Amniotic epithelial cell (primary cell): ENCODE data around the gene DCDC1.

ENCODE experiments used
- DNase-seq: peaks from one replicate; pipeline ENCODE4 v3.0.0-alpha.2; 2010; ENCODE audit warnings: low read depth

Gene DCDC1

DNA sequence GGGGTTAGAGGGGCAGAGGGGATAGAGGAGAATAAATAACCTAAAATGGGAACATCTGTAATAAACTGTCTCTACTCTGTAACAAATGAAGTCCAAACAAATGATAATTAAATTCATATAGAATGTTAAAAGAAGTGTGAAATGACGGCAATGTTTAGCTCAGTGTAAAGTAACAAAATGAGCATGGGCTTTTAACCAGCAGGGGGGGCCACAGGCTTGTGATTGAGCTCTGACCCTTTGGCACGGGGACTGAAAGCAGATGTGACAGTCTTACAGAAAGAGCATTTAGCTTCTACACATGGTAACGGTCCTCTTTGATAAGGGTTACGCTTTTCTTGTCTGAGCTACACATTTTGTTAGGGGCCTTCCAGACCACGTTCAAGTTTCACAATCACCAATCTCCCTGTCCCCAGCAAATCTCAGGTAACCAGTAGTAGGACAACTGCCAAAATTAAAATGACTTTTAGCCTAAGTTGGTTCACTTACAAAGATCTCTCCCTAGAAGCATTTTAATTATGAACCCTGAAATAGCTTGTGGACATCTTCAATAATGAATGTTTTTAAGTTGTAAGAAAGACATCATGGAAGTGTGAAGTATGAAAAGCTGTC lies 262.5 kb downstream of the DCDC1 start:
- peak; percentile 27 for DNase-seq

DNA sequence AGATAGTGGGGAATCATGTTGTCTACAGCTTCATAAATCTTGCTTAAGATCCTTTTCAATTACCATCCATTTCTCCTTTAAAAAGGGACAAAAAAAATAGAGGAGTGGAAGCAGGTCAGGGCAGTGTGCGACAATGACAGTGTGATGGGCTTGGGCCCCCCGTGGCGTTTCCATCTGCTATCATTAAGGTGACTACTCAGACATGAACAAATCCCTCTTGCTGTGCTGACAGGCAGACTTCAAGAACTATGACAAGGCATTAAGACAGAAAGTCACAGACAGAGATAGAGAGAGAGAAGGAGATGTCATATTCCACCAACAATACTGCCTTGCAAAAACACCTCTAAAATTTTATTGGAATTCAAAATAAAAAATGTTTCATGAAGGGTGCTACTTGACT lies 263.2 kb downstream of the DCDC1 start:
- DNase-seq, result no peak

DNA sequence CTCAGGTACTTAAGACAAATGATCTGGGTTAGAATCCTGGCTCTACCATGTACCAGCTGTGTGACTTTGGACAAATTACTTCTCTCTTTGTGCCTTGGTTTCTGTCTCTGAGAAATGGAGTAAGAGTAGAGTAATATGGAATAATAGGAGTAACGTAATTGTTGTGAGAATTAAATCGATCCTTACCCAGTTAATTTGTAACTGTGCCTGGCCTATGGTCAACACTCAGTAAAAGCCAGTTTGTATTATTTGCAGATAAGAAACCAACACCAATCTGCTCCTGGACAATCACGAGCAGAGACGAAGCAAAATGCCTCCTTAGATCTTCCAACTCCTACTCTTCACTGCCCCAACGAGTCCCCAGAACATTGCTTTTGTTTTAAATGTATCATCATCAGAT lies 266.7 kb downstream of the DCDC1 start:
- no peak for DNase-seq

DNA sequence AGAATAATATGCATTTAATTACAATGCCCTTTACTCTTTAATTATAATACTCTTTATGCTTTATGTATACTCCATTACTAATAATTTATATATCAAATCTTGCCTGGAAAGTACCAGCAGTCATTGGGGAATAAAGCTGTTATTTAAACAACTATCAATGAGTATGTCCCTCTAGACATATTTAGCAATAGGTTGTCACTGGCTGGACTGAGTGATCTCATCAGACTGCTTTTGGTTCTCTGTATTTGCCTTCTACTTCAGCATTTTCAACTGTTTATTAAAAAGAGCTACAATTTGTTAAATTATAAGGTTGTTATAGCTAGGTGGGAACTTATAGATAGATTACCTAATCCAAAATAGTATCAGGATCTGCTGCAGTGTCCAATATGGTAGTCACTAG lies 267.2 kb downstream of the DCDC1 start:
- no peak for DNase-seq

DNA sequence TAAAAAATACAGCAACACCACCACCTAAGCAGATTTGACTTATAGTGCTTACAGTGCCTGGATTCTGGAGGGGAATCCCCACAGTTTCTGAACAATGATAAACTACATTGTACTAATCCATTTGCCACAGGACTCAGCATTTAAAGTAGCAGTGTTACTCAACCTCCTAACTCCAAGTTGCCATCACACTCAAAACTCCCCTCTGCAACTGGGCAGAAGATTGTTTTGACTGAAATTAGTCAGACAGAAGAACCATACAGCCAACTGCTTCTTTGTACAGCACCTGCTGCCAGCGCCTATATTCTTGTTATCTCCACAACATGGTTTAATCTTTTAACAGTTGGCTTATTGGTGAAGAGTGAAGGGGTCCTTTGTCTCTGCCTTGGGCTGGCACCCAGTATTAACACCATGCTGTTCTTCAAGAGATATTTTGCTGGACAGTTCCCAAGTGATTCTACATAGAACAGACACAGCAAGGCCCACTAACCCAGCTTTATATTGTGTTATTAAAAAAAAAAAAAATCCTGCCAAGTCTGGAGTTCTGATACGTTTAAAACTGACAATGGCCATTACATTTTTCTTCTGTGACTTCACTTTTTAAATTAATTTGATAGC lies 273.2 kb downstream of the DCDC1 start:
- no peak for DNase-seq

DNA sequence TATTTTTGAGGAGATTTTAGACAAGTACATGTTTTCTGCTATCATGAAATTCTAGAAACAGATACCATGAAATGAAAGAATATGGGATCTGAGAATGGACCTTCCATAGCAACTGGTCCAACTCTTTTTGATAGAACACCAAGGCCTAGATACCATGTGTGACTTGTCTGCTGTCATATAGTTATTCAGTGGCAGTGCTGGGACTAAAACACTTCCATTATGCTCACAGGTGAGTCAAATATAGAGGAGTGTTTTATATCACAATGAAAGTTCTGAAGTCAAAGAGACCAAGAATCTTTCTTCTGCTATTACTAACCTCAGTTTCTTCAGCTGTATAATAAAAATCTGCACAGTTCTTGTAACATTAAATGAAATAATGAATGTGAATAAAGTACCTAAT lies 276.9 kb downstream of the DCDC1 start:
- no peak for DNase-seq

DNA sequence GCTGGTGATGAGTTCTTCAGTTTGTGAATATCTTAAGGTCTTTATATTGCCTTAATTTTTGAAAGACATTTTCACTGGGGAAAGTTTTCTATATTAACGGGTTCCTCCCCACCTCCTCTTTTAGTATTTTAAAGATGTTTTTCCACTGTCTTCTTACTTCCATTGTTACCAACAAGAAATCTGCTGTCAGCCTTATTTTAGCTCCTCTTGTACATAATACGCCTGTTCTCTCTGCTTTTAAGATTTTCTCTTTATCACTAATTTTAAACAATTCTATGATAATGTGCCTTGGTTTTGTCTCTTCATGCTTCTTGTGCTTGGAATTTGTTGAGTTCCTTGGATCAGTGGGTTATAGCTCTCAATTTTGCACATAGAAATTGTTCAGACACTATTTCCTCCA lies 280.4 kb downstream of the DCDC1 start:
- no peak for DNase-seq

DNA sequence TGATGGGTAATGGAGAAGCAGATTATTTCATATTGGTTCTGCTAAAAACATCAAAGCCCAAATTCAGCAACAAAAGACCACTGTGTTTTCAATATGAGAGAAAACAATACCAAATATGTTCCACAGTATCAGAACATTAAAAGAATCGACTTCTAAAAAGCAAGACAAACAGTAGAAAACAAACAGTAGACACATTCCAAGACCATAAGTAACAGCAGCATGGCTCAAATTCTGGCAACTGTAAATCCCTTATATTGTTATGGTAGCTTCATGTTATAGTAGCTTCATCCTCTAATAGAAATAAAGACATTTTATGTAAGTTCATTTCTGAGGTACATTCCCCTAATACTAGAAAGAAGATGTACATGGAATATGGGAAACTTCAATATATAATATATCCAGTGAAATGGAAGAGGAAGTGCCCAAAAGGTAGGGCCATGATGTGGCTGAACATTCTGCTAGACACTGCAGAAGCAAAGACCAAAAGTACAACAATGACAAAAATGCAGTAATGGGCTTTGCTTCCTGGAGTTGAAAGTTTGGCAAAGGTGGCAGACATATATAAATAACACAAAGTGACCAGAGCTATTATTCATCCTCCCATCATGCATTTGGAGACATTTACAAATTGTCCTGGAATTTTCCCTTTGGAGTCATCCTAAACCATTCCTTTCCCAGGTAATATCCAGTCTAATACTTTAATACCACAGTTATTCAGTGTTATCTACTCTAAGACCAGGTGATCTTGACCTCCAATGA lies 299.9 kb downstream of the DCDC1 start:
- no peak for DNase-seq

DNA sequence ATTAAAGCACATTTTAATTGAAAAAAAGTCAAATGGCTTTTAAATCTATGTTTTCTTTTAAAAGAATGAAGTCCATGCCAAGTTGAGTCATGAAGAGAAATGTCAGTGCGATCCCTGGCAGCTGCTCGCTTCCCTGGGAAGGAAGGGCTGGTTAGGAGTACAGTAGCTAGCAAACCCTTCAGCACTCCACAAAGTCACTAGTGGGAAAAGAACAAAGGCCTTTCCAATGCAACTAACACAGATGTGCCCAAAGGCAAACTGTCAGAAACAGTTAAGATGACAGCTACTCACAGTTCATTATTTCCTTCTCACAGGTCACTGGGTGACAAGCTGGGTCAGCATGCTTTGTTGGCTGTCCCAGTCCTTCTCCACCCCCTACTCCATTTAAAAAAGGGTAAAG lies 308.7 kb downstream of the DCDC1 start:
- DNase-seq, result no peak

DNA sequence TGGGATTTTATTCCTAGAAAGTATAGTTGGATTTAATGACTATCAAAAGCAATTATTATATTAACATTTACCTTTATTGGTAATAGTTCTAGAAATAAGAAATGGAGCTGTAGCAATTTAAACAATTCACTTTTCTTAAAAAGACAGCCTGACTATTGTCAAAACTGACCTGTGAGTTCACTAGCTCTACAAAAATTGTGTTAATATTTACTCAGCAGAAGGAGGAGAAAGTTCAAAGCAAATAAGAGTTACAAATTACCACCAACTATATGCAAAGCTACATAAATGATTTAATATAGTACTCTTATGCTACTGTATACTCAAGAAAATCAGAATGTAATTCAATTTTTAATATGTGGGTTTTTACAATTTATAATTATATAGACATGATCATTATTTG lies 310.0 kb downstream of the DCDC1 start:
- DNase-seq, result no peak

DNA sequence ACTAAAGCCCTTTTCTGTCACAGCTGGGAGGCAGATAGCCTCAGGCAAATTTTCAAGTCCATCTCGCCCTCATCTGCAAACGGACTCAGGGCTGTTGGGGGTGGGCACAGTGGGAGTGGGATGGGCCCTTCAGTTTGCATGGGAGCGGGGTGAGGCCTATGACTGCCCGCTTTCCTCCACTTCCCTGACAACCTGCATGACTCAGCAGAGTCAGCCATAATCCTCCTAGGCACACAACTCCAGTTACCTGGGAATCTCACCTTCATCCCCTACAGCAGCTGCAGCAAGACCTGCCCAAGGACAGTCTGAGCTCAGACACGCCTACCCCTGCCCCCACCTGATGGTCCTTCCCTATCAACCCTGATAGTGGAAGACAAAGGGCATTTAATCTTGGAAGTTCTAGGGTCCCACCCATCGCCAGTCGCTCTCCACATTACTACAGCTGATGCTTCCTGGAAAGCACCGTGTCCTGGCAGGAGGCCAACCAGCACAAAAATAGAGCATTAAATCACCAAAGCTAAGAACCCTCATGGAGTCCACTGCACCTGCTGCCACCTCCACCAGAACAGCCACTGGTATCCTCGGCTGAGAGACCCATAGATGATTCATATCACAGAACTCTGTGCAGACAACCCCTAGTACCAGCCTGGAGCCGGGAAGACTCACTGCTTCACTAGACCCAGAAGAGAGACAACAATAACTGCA lies 319.3 kb downstream of the DCDC1 start:
- no peak for DNase-seq

DNA sequence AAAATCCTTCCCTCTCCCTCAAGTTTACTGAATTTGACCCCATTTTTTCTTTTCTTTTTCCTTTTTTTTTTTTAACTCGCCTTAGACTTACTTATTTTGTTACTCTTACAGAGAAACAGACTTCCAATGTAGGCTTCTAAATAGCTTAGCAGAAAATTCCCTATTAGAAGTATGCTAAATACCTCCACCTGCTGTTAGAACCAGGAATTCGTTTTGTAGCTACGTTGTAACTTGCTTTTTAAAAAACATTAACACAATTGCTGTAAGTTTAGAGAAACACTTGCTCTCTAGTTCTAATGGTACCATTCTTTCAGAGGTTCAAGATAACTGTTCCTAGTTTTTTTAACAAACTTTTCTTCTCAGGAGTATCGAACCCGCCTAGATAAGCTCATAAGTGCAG lies 324.2 kb downstream of the DCDC1 start:
- DNase-seq, result peak; percentile 37

DNA sequence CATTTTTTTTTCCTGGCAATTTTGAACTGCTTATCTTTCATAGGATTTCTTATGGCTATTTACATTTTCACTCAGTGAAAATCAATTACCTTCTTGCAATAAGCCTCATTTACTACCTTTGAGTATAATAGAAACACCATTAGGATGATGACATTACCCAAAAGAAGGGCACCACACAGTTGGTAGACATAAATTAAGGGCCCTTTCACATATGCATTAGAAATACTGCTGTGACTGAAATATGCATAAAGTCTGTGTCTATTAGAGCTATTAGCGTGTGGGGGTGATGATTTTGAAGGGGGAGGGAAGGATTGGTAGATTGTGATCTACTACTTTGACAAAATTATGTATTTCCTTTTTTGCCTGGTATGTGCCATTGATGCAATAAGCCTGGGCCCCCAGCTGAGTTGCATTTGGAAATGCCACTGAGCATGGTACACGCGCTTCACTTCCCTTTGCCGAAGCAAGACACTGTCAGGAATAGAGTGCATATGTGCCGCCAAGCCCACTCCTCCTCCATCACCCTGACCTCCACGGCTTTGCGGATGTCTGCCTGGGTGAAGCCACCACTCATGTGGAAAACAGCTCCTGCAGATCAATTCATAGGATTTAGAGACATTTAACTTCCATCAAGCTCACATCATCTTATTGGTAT lies 339.3 kb downstream of the DCDC1 start:
- no peak for DNase-seq

DNA sequence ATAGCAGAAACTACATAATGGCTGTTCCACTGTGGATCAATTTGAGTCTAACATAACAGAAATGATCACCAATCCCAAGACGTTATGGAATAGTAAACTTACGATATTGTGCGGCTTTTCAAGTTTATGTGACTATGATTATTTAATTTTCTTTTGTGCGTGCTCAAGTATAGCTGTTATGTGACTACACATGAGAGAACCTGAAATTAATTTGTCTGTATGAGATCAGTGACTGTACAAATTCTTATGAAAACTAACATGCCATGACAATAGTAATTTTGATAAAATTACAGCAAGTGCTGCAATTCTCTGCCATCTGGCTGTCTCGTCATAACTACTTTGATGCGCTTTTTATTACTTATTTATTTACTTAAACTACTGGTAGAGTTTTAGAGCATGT lies 343.2 kb downstream of the DCDC1 start:
- DNase-seq, result no peak

DNA sequence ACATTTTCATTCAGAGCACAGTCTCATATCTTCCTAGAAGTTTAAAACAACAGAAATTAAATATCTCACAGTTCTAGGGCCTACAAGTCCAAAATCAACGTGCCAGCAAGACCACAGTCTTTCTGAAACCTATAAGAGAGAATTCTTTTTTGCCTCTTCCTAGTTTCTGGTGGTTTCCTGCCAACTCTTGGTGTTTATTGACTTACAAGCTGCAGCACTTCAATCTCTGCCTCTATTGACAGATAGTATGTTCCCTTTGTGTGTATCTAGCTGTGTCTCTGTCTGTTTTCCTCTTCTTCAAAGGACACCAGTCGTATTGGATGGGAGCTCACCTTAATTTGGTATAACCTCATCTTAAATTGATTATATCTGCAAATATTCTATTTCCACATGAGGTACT lies 347.5 kb downstream of the DCDC1 start:
- no peak for DNase-seq

DNA sequence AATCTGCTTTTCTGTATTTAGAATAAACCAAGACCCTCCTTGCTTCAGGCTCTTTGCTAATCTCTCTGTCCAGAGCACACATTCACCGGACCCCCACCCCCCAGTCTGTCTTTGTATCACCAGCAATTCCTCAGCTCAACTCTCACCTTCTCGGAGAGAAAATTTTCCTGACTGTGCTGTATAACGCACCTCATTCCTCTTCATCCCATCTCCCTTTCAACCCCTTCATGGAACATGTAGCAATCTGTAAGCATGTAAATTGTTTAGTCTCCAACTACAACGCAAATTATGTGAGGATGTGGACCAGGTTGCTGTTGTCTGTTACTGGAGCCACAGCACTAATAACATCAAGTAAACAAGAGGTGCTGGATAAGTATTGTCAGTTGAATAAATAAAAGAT lies 349.8 kb downstream of the DCDC1 start:
- DNase-seq, result no peak

DNA sequence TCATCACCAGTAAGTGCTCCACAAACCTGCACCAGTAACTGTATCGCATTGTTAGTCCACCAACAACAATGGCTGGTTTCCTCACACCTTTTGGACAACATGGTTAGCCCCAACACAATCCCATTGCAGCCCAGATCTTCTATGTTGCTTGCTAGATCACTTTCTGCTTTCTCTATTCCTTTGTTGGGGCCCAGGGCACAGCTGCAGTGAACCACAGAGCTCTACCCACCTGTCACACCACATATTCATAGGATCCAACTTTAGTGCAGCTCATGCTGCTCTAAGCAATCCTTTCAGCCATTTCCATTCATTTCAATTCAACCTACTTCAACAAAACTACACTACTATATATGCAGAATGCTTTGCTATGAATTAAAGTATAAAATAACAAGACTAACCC lies 364.3 kb downstream of the DCDC1 start:
- no peak for DNase-seq

DNA sequence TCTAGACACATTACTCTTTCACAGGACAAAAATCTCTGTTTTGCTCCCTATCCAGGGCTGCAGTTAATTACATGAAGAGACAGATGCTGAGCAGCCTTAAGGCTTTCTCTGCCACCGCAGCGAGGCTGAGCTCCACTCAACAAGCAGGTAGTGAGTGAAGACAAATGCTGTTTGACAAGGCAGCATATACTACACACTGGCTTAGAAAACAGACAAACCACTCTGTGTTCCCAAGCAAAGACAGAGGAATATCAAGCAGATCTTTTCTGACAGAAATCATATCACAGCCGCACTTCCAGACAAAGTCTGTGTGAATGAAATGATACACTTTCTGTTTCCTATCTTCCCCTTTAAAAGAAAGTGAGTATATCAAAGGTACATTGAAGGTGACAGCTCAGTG lies 368.1 kb downstream of the DCDC1 start:
- DNase-seq, result no peak

DNA sequence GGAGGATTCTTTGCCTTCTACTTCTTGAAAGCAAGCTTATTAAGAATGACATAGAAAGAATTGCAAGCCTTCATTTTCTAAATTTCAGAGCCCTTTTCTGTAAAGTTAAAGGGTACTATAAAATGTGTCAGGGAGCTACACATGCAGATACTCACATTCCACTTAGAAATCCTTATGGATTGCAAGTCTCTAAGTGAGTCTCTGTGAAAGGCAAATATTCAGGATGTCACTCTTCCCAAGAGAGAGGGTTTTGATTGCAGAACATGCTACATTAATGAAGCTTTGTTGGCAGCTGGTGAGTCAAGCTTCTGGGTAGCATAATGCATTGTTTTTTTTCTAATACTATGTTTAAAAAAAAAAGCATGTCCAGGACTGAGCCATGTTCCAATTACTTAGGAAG lies 369.2 kb downstream of the DCDC1 start:
- DNase-seq, result no peak

DNA sequence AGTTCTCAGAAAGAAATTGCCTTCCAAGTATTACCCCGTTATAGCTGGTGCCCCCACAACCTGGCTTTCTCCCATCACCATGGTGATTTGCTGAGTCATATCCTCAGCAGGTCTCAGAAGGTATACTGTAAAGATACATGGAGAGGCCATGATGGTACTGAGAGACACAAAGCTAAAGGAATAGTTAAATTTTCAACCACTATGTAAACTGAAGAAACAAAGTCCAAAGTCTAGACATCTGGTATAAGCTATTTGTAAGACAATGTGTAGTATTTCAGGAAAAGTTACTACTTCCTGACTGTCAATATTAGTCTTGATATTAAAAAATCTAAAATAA lies 377.1 kb downstream of the DCDC1 start:
- DNase-seq, result no peak

DNA sequence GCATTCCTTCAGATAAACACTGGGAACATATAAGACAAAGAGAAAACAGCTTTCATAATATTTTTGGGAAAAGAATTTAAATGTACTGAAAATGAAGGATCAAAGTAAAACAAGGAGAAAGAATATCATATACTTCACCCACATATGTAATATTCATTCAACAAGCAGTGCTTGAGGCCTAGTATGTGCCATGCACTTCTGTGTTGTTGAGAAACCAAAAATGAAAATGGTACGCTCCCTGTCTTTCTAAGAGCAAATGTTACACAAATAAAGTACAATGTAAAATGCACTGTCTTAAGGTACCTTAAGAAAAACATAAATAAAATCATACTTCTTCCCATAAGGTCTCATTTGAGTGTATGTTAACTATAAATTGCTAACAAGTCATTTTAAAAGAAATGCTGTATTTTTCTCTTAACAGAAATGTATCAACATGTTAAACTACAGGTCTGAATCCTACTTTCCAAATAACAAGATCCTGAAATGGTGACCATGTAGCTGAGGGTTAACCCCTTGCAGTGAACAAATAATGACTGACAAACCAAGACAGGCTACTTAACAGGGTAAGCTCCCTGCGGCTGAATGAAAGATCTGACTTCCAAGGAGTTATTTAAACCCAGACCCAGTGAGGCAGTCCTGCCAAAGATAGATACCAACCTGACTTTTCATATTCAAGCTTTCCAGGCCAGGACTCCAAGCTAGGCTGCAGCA lies 377.6 kb downstream of the DCDC1 start:
- DNase-seq, result no peak

DNA sequence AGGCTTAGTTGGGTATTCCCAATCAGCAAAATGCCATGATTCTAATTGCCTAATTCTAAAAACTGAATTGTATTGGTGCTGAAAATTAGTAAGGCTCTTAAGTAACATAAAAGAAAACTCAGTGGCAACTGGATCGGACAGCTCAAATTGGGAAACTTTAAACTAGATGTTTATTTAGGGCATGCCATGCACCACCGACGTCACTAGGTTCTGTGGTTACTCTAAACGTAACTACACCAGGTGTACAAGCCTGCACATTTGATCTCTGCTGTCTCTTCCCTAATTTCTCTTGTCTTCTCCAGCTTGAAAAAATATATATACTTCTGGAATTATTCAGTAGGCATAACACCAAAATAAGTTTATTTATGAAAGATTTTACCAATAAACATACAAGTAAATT lies 378.2 kb downstream of the DCDC1 start:
- DNase-seq, result no peak
